HFF-Myc (cell line): ENCODE data around the gene APC2.

ENCODE experiments used
- DNase-seq: peaks from one replicate; pipeline ENCODE4 v3.0.0-alpha.2; 2011; ENCODE audit warnings: low read depth; ENCODE audit errors: extremely low read depth
- H3K4me3 ChIP-seq: replicated peaks from 2 replicates; pipeline ENCODE4 v1.5.1; 2011; ENCODE audit warnings: low read depth, mild to moderate bottlenecking, control low read depth, low read length
- CTCF ChIP-seq: IDR thresholded peaks from 2 replicates; pipeline ENCODE4 v1.5.1; 2012; ENCODE audit warnings: mild to moderate bottlenecking, low read depth, low read length, control low read depth; ENCODE audit errors: missing control alignments

APC2 gene

GRCh38 chr19:1426736-1427135 lies 23.2 kb upstream of the APC2 start:
- no peak overlapping the region for H3K4me3 ChIP-seq
- DNase-seq: no peak
- TF ChIP-seq CTCF: no peak

GRCh38 chr19:1427221-1427920 lies 22.6 kb upstream of the APC2 start:
- DNase-seq: no peak
- no peak overlapping the region for H3K4me3 ChIP-seq
- TF ChIP-seq CTCF: no peak

GRCh38 chr19:1428738-1429391 lies 21.1 kb upstream of the APC2 start:
- no peak for TF ChIP-seq CTCF
- no peak for DNase-seq

GRCh38 chr19:1429750-1430149 lies 20.2 kb upstream of the APC2 start:
- no peak for DNase-seq
- H3K4me3 ChIP-seq: no peak overlapping the region
- no peak for TF ChIP-seq CTCF

More at GRCh38 chr19:1428738-1429391, 21.1 kb upstream of the APC2 start:
- no peak overlapping the region for H3K4me3 ChIP-seq

GRCh38 chr19:1430246-1430645 lies 19.7 kb upstream of the APC2 start:
- no peak for DNase-seq
- no peak for TF ChIP-seq CTCF
- H3K4me3 ChIP-seq: no peak overlapping the region

- DNase-seq: no peak
- H3K4me3 ChIP-seq: no peak overlapping the region
- TF ChIP-seq CTCF: no peak
These were observed 18.0 kb upstream of the APC2 start for GRCh38 chr19:1431759-1432506.
